Measurements from ENCODE around the gene DGCR8. TPM values are rescaled to one million over a fixed set of nuclear protein-coding genes. Genes with fewer than 3 reads are reported as not detected.

The DGCR8 gene
- total and polyA plus RNA-seq, 4 donors: 13.2 to 38.4 (median 26.2) TPM

GRCh38 chr22:20141186-20142077 lies 61.4 kb downstream of the DGCR8 start:
- no peak for DNase-seq
- TF ChIP-seq CTCF (IDR thresholded peaks at IDR 0.05; ENCODE audit: control extremely low read depth, extremely low read depth): no peak
- Histone ChIP-seq H3K4me3 (no peak overlapping the region), H3K36me3 (ENCODE audit: control insufficient read depth in 4 of 4, insufficient read depth in 4 of 4, low read length in 4 of 4) (peaks cover 0 to 48% (median 1%) of the 10 kb centered on the region in 4 donors), H3K27me3 (ENCODE audit: control insufficient read depth in 3 of 3, insufficient read depth in 3 of 3, low read length in 2 of 3) (no peaks in the 10 kb centered on the region), H3K4me1 (ENCODE audit: control insufficient read depth in 5 of 5, insufficient read depth in 5 of 5, low read length in 5 of 5) (peaks cover 0 to 17% (median 4%) of the 10 kb centered on the region in 5 donors), H3K9me3 (ENCODE audit: control insufficient read depth in 4 of 4, insufficient read depth in 3 of 4, low read length in 3 of 4) (no peaks in the 10 kb centered on the region), H3K9ac (ENCODE audit: insufficient read depth in 1 of 2, low read length in 2 of 2) (no peak overlapping the region), H3K27ac (ENCODE audit: low read depth in 1 of 2, low read length in 1 of 2) (no peak overlapping the region)
- 89 to 94% methylated on average over 21 to 22 of the region's 22 CpGs for whole genome bisulfite sequencing, 2 donors
- ATAC-seq (ENCODE audit: insufficient read depth, low FRiP score): no peak

GRCh38 chr22:20142711-20143621 lies 62.9 kb downstream of the DGCR8 start:
- WGBS, 2 donors: 95% methylated on average over 64 to 65 of the region's 65 CpGs
- ATAC-seq (ENCODE audit: insufficient read depth, low FRiP score) (no peak), DNase-seq (no peak)
- no peak overlapping the region for H3K4me3 ChIP-seq
- H3K27me3 ChIP-seq (ENCODE audit: control insufficient read depth in 3 of 3, insufficient read depth in 3 of 3, low read length in 2 of 3): no peaks in the 10 kb centered on the region
- H3K4me1 ChIP-seq (ENCODE audit: control insufficient read depth in 5 of 5, insufficient read depth in 5 of 5, low read length in 5 of 5): peaks cover 0 to 7% (median 0%) of the 10 kb centered on the region in 5 donors
- no peak overlapping the region for H3K27ac ChIP-seq (ENCODE audit: low read depth in 1 of 2, low read length in 1 of 2)
- no peaks in the 10 kb centered on the region for H3K9me3 ChIP-seq (ENCODE audit: control insufficient read depth in 4 of 4, insufficient read depth in 3 of 4, low read length in 3 of 4)
- peaks cover 0 to 51% (median 1%) of the 10 kb centered on the region in 4 donors for H3K36me3 ChIP-seq (ENCODE audit: control insufficient read depth in 4 of 4, insufficient read depth in 4 of 4, low read length in 4 of 4)
- TF ChIP-seq CTCF (IDR thresholded peaks at IDR 0.05; ENCODE audit: control extremely low read depth, extremely low read depth): no peak
- H3K9ac ChIP-seq (ENCODE audit: insufficient read depth in 1 of 2, low read length in 2 of 2): no peak overlapping the region

- TF ChIP-seq CTCF (IDR thresholded peaks at IDR 0.05; ENCODE audit: control extremely low read depth, extremely low read depth): no peak
- H3K9me3 ChIP-seq (ENCODE audit: control insufficient read depth in 4 of 4, insufficient read depth in 3 of 4, low read length in 3 of 4): no peaks in the 10 kb centered on the region
- peaks cover 0 to 49% (median 1%) of the 10 kb centered on the region in 4 donors for H3K36me3 ChIP-seq (ENCODE audit: control insufficient read depth in 4 of 4, insufficient read depth in 4 of 4, low read length in 4 of 4)
- H3K4me3 ChIP-seq: no peak overlapping the region
- H3K27ac ChIP-seq (ENCODE audit: low read depth in 1 of 2, low read length in 1 of 2): no peak overlapping the region
- 90 to 91% methylated on average over 19 of the region's 19 CpGs for WGBS, 2 donors
- H3K27me3 ChIP-seq (ENCODE audit: control insufficient read depth in 3 of 3, insufficient read depth in 3 of 3, low read length in 2 of 3): no peaks in the 10 kb centered on the region
- no peaks in the 10 kb centered on the region for H3K4me1 ChIP-seq (ENCODE audit: control insufficient read depth in 5 of 5, insufficient read depth in 5 of 5, low read length in 5 of 5)
- no peak overlapping the region for H3K9ac ChIP-seq (ENCODE audit: insufficient read depth in 1 of 2, low read length in 2 of 2)
- no peak for ATAC-seq (ENCODE audit: insufficient read depth, low FRiP score)
- no peak for DNase-seq
Observed at GRCh38 chr22:20143883-20144665, 64.0 kb downstream of the DGCR8 start.

All from lung (tissue), 12 donors.